Measurements from ENCODE around the gene TENT4A. TPM values are rescaled to one million over a fixed set of nuclear protein-coding genes. Genes with fewer than 3 reads are reported as not detected.

TENT4A gene
- total RNA-seq, 1 experiment from 2014 or later = 25.6 TPM

GRCh38 chr5:6775571-6775970 lies 62.3 kb downstream of the TENT4A start:
- Histone ChIP-seq H3K23ac (ENCODE audit: insufficient read length, low read depth, low read length) (no peak overlapping the region), H3K79me2 (ENCODE audit: insufficient read depth, low read length) (no peaks in the 10 kb centered on the region), H3K9me3 (ENCODE audit: control insufficient read depth, low read depth, low read length) (no peaks in the 10 kb centered on the region), H2BK12ac (ENCODE audit: insufficient read length, low read depth, low read length) (no peak overlapping the region), H2BK5ac (ENCODE audit: insufficient read length, low read length) (no peak overlapping the region), H2AK5ac (ENCODE audit: insufficient read length, low read length) (no peak overlapping the region), H3K4me2 (ENCODE audit: insufficient read depth, insufficient read length, low read length) (no peak overlapping the region), H3K4me1 (ENCODE audit: insufficient read depth, low read length) (no peaks in the 10 kb centered on the region), H3K27ac (ENCODE audit: insufficient read length, low read depth, low read length) (no peak overlapping the region), H4K20me1 (ENCODE audit: control insufficient read depth, insufficient read depth, insufficient read length) (no peaks in the 10 kb centered on the region), H2BK15ac (ENCODE audit: low read depth, low read length) (no peak overlapping the region), H2BK120ac (ENCODE audit: low read depth, low read length, poor library complexity, severe bottlenecking) (no peak overlapping the region), H3K56ac (ENCODE audit: insufficient read length, low read depth, low read length) (no peak overlapping the region), H4K5ac (ENCODE audit: insufficient read length, low read depth, low read length) (no peak overlapping the region), H3K4ac (ENCODE audit: low read depth, low read length) (no peak overlapping the region), H3K18ac (ENCODE audit: insufficient read length, low read depth, low read length) (no peak overlapping the region), H4K8ac (replicated peaks; ENCODE audit: insufficient read length, low read depth, low read length) (no peak overlapping the region), H3K9ac (ENCODE audit: extremely low read depth, insufficient read length, low read length) (no peak overlapping the region), H4K91ac (ENCODE audit: insufficient read length, low read depth, low read length) (no peak overlapping the region), H2BK20ac (ENCODE audit: low read depth, low read length, poor library complexity, severe bottlenecking) (no peak overlapping the region), H3K27me3 (ENCODE audit: insufficient read depth, low read length) (no peaks in the 10 kb centered on the region), H3K14ac (ENCODE audit: insufficient read depth, low read length) (no peak overlapping the region), H2AFZ (ENCODE audit: low read length) (no peak overlapping the region), H3T11ph (ENCODE audit: low read length) (no peak overlapping the region), H3K23me2 (ENCODE audit: insufficient read length, low read depth, low read length, poor library complexity, severe bottlenecking) (no peaks in the 10 kb centered on the region), H3K79me1 (ENCODE audit: insufficient read depth, low read depth, low read length, poor library complexity, severe bottlenecking) (no peaks in the 10 kb centered on the region)
- Mint-ChIP-seq H3K4me1 (no peaks in the 10 kb centered on the region), H3K27ac (no peak overlapping the region), H3K36me3 (ENCODE audit: insufficient read depth in 1 of 3, low read depth in 3 of 3) (no peaks in the 10 kb centered on the region; a peak in 2 of 7 replicates), H3K9me3 (peaks cover 0 to under 1% of the 10 kb centered on the region in 2 experiments; a peak in 3 of 5 replicates), H3K4me3 (no peak overlapping the region), H3K27me3 (ENCODE audit: low read depth) (peaks cover 4% of the 10 kb centered on the region)
- WGBS (ENCODE audit: extremely low coverage, insufficient read length, low lambda C conversion rate) = no CpG with 5 or more reads among the region's 17 CpGs
- no peak for DNase-seq
- TF ChIP-seq CTCF (conservative IDR thresholded peaks at IDR 0.05) = no peak
